Astrocyte (in vitro differentiated cells and primary cell): ENCODE data around the gene DOCK10.

Experiments used
- CTCF ChIP-seq: IDR thresholded peaks from 2 replicates; pipeline ENCODE4 v1.5.1; 2011; ENCODE audit warnings: low read depth, mild to moderate bottlenecking, inconsistent platforms, low read length, moderate library complexity; ENCODE audit not compliant: insufficient read depth
- EZH2 ChIP-seq: IDR thresholded peaks from 2 replicates; pipeline ENCODE4 v1.6.1; 2012; ENCODE audit warnings: mild to moderate bottlenecking, low read length, inconsistent platforms; ENCODE audit not compliant: insufficient read depth

- TF ChIP-seq CTCF (no peak), EZH2 (no peak)
Measured at GRCh38 chr2:225091336-225091735, 49.1 kb upstream of the DOCK10 start.
